H1 (cell line): ENCODE measurements around the gene TMEM120A. TPM values are rescaled to one million over a fixed set of nuclear protein-coding genes. Genes with fewer than 3 reads are reported as not detected.
A peak's percentile ranks its signal among the peaks of the same experiment; 100 is the strongest.

Experiments
- CTCF ChIA-PET: fragments of 300-600 bp; sonication (Branson Sonifier 250); formaldehyde crosslinking; loops from one replicate; lab custom pipeline; 2021; ENCODE audit not compliant: partially characterized antibody; lab: Charles Lee
- POLR2A ChIA-PET: fragments of 300-600 bp; sonication (Branson Sonifier 250); formaldehyde crosslinking; loops from one replicate; lab custom pipeline; 2021; ENCODE audit warnings: inconsistent platforms; ENCODE audit not compliant: partially characterized antibody; lab: Charles Lee
- DNase-seq, 2 experiments: peaks; one replicate each; pipeline versions ENCODE4 v3.0.0 to v3.0.0-alpha.2; 2010 to 2022; ENCODE audit warnings: low spot score in 2 of 2, low read depth in 1 of 2, mixed read lengths in 1 of 2
- FAIRE-seq: peaks from 2 replicates; lab custom pipeline; 2011; peaks lifted over from hg19 to GRCh38; lab: Jason Lieb, UNC
- H2AFZ ChIP-seq: 2 replicates; pipeline ENCODE4 v1.8.1; 2012; ENCODE audit warnings: low read length, inconsistent platforms
- H2AK5ac ChIP-seq: 2 replicates; pipeline ENCODE4 v1.6.1; 2013; ENCODE audit warnings: low read depth, low read length
- H2BK120ac ChIP-seq: replicated peaks from 2 replicates; pipeline ENCODE3; 2013; ENCODE audit warnings: low read depth, low read length, inconsistent platforms
- H2BK12ac ChIP-seq: 2 replicates; pipeline ENCODE4 v1.6.1; 2013; ENCODE audit warnings: low read depth, low read length
- H2BK15ac ChIP-seq: 2 replicates; pipeline ENCODE4 v1.6.1; 2013; ENCODE audit warnings: low read length
- H2BK20ac ChIP-seq: 2 replicates; pipeline ENCODE4 v1.6.1; 2013; ENCODE audit warnings: low read length
- H2BK5ac ChIP-seq: 2 replicates; pipeline ENCODE4 v1.6.1; 2013; ENCODE audit warnings: low read depth, low read length
- H3K14ac ChIP-seq: 2 replicates; pipeline ENCODE4 v1.6.1; 2013; ENCODE audit warnings: inconsistent platforms; ENCODE audit not compliant: insufficient read length
- H3K18ac ChIP-seq: 2 replicates; pipeline ENCODE4 v1.6.1; 2013; ENCODE audit warnings: low read length; ENCODE audit errors: extremely low read depth
- H3K23ac ChIP-seq: 2 replicates; pipeline ENCODE4 v1.6.1; 2013; ENCODE audit warnings: inconsistent platforms; ENCODE audit not compliant: insufficient read length
- H3K23me2 ChIP-seq: 2 replicates; pipeline ENCODE4 v1.6.1; 2013; ENCODE audit warnings: low read depth, low read length
- H3K27ac ChIP-seq: 2 replicates; pipeline ENCODE4 v1.6.1; 2011; ENCODE audit warnings: low read depth, low read length, inconsistent platforms
- H3K27me3 ChIP-seq, 4 experiments: replicated peaks in 1 of 4; 1 replicate in 1 of 4; 2 replicates in 3 of 4; pipeline versions ENCODE4 v1.6.1 to v1.8.1; 2011 to 2013; ENCODE audit warnings: low read length in 3 of 4, mild to moderate bottlenecking in 3 of 4, inconsistent platforms in 2 of 4, mixed read lengths in 2 of 4, moderate library complexity in 1 of 4; ENCODE audit not compliant: control insufficient read depth in 3 of 4, insufficient read depth in 3 of 4; ENCODE audit errors: extremely low read depth in 1 of 4
- H3K36me3 ChIP-seq, 4 experiments: 2 replicates each; pipeline versions ENCODE4 v1.6.1 to v1.8.1; 2011 to 2013; ENCODE audit warnings: mild to moderate bottlenecking in 4 of 4, low read length in 3 of 4, moderate library complexity in 2 of 4, control low read depth in 1 of 4, inconsistent platforms in 1 of 4; ENCODE audit not compliant: insufficient read depth in 4 of 4, control insufficient read depth in 2 of 4
- H3K4ac ChIP-seq: replicated peaks from 2 replicates; pipeline ENCODE3; 2013; ENCODE audit warnings: low read length, low read depth, mixed read lengths, inconsistent platforms; ENCODE audit not compliant: insufficient read length
- H3K4me1 ChIP-seq, 4 experiments: replicated peaks in 1 of 4; 1 replicate in 1 of 4; 2 replicates in 3 of 4; pipeline versions ENCODE4 v1.6.1 to v1.8.1; 2011 to 2013; ENCODE audit warnings: low read length in 3 of 4, inconsistent platforms in 2 of 4, mixed read lengths in 1 of 4; ENCODE audit not compliant: insufficient read depth in 4 of 4, control insufficient read depth in 3 of 4
- H3K4me2 ChIP-seq, 2 experiments: 2 replicates each; pipeline versions ENCODE4 v1.6.1 to v1.8.1; 2011 to 2013; ENCODE audit warnings: low read depth in 2 of 2, low read length in 2 of 2, control low read depth in 1 of 2, inconsistent platforms in 1 of 2, mild to moderate bottlenecking in 1 of 2; ENCODE audit not compliant: insufficient read depth in 1 of 2
- H3K4me3 ChIP-seq, 4 experiments: fragments of 200-600, 300-600 bp in 1 of 4; sonication (generic), shearing (Covaris generic), sonication (Bioruptor Twin) in 1 of 4; 2 replicates each; pipeline versions ENCODE4 v1.5.1 to v1.8.1; 2011 to 2016; ENCODE audit warnings: low read length in 4 of 4, low read depth in 3 of 4, control low read depth in 2 of 4, inconsistent platforms in 2 of 4, mild to moderate bottlenecking in 2 of 4, mixed read lengths in 1 of 4, moderate library complexity in 1 of 4; ENCODE audit not compliant: insufficient read depth in 2 of 4; ENCODE audit errors: extremely low read depth in 1 of 4
- H3K56ac ChIP-seq: replicated peaks from 2 replicates; pipeline ENCODE3; 2013; ENCODE audit warnings: low read depth, mild to moderate bottlenecking, mixed read lengths, low read length, inconsistent platforms; ENCODE audit not compliant: insufficient read length
- H3K79me1 ChIP-seq: 2 replicates; pipeline ENCODE4 v1.6.1; 2013; ENCODE audit warnings: low read depth, low read length, control low read depth
- H3K79me2 ChIP-seq, 2 experiments: 2 replicates each; pipeline versions ENCODE4 v1.6.1 to v1.8.1; 2012 to 2013; ENCODE audit warnings: low read length in 2 of 2, mild to moderate bottlenecking in 2 of 2, inconsistent platforms in 1 of 2; ENCODE audit not compliant: insufficient read depth in 2 of 2, control insufficient read depth in 1 of 2
- H3K9ac ChIP-seq, 4 experiments: replicated peaks in 1 of 4; 1 replicate in 1 of 4; 2 replicates in 3 of 4; pipeline versions ENCODE4 v1.6.1 to v1.8.1; 2011 to 2013; ENCODE audit warnings: low read depth in 3 of 4, low read length in 3 of 4, control low read depth in 2 of 4, mild to moderate bottlenecking in 2 of 4, moderate library complexity in 2 of 4, inconsistent platforms in 1 of 4; ENCODE audit errors: extremely low read depth in 1 of 4
- H3K9me3 ChIP-seq, 2 experiments: 2 replicates each; pipeline versions ENCODE4 v1.6.1 to v1.8.1; 2012 to 2013; ENCODE audit warnings: mild to moderate bottlenecking in 2 of 2, moderate library complexity in 2 of 2, control low read depth in 1 of 2, inconsistent platforms in 1 of 2, low read depth in 1 of 2, low read length in 1 of 2, mixed read lengths in 1 of 2; ENCODE audit not compliant: insufficient read depth in 2 of 2
- H4K20me1 ChIP-seq, 2 experiments: replicated peaks in 1 of 2; 2 replicates each; pipeline versions ENCODE3 to v1.8.1; 2011 to 2013; ENCODE audit warnings: inconsistent platforms in 2 of 2, low read length in 2 of 2, mild to moderate bottlenecking in 1 of 2; ENCODE audit not compliant: insufficient read depth in 2 of 2, control insufficient read depth in 1 of 2
- H4K5ac ChIP-seq: 2 replicates; pipeline ENCODE4 v1.6.1; 2013; ENCODE audit warnings: low read length, low read depth, mixed read lengths, inconsistent platforms; ENCODE audit not compliant: insufficient read length
- H4K8ac ChIP-seq: 2 replicates; pipeline ENCODE4 v1.8.0; 2013; ENCODE audit warnings: mild to moderate bottlenecking, moderate library complexity, low read length, inconsistent platforms; ENCODE audit not compliant: insufficient read depth; ENCODE audit errors: extremely low read depth
- H4K91ac ChIP-seq: replicated peaks from 2 replicates; pipeline ENCODE3; 2013; ENCODE audit warnings: low read length, mixed read lengths, inconsistent platforms; ENCODE audit not compliant: insufficient read length
- ATF2 ChIP-seq: IDR thresholded peaks from 2 replicates; pipeline ENCODE4 v1.6.1; 2012; ENCODE audit warnings: low read length, inconsistent platforms
- BCL11A ChIP-seq, 2 experiments: IDR thresholded peaks; one replicate each; pipeline ENCODE4 v1.6.1; 2011; ENCODE audit warnings: low read depth in 2 of 2, low read length in 2 of 2, mild to moderate bottlenecking in 2 of 2
- CEBPB ChIP-seq: IDR thresholded peaks from 2 replicates; pipeline ENCODE4 v1.6.1; 2012; ENCODE audit warnings: low read depth, low read length
- HDAC6 ChIP-seq: IDR thresholded peaks from one replicate; pipeline ENCODE4 v1.7.1; 2012; ENCODE audit warnings: low read depth, mild to moderate bottlenecking, inconsistent platforms, low read length, moderate library complexity
- KDM5A ChIP-seq: fragments of 200-600 bp; IDR thresholded peaks from 2 replicates; pipeline ENCODE4 v1.7.1; 2012; ENCODE audit warnings: mild to moderate bottlenecking, low read length, inconsistent platforms, mixed read lengths
- RFX5 ChIP-seq: IDR thresholded peaks from 2 replicates; pipeline ENCODE4 v1.6.1; 2011; ENCODE audit warnings: low read depth, low read length, improper control_type of control experiment, borderline replicate concordance
- SIRT6 ChIP-seq: IDR thresholded peaks from one replicate; pipeline ENCODE4 v1.7.1; 2012; ENCODE audit warnings: low read length, inconsistent platforms
- TAF7 ChIP-seq: optimal IDR thresholded peaks from 2 replicates; pipeline ENCODE3; 2011; ENCODE audit warnings: low read depth, mild to moderate bottlenecking, inconsistent platforms, low read length, moderate library complexity, borderline replicate concordance
- TEAD4 ChIP-seq: IDR thresholded peaks from 2 replicates; pipeline ENCODE4 v1.6.1; 2012; ENCODE audit warnings: low read depth, low read length, inconsistent platforms, mixed read lengths
- WGBS, 2 experiments: shearing (Covaris generic) in 1 of 2; methylation state at CpG; one replicate each; pipeline versions ENCODE4 v1.1.6 to v1.1.7; 2013 to 2015; ENCODE audit warnings: low lambda C conversion rate in 2 of 2, mixed read lengths in 2 of 2, inconsistent platforms in 1 of 2, low coverage in 1 of 2, missing lambda C conversion rate in 1 of 2; ENCODE audit not compliant: insufficient replicate concordance in 2 of 2, insufficient coverage in 1 of 2, insufficient read length in 1 of 2; ENCODE audit errors: extremely low coverage in 1 of 2, missing lambda C conversion rate in 1 of 2; 5-methylcytosine and 5-hydroxymethylcytosine counted together
- polyA plus RNA-seq, 7 experiments: library from polyadenylated mRNA; depleted of rRNA in 3 of 7; stranded (reverse) in 5 of 7; unstranded in 2 of 7; fragments of >200 nt in 5 of 7; fragments of 200-250 nt in 2 of 7; gene quantifications; 1 replicate in 5 of 7; 2 replicates in 1 of 7; 4 replicates in 1 of 7; pipeline versions ENCODE4 v1.2.1 to v1.2.3, GENCODE V29; 2011 to 2013; ENCODE audit warnings: missing spikeins in 2 of 7, mixed read lengths in 2 of 7
- total RNA-seq: library from RNA; stranded (reverse); fragmentation: NEBNext Ultra II Directional; extraction: Animal tissue kit (Norgen Biotek cat#: 25700); gene quantifications from 2 replicates; pipeline ENCODE4 v1.2.1, GENCODE V29; 2021
- TF ChIP-seq, protein P1 (sequence below): IDR thresholded peaks from 2 replicates; pipeline ENCODE4 v1.6.1; 2011; ENCODE audit warnings: low read depth, mild to moderate bottlenecking, low read length; ENCODE audit not compliant: insufficient read depth

The TMEM120A gene
- total and polyA plus RNA-seq, 2 of the 8 experiments (the other 6 are each of a cell fraction or from before 2014, with no cell fraction given), result 15.6 to 49.9 TPM

- Histone ChIP-seq H3K4me1 (0 out of 7 replicates have a peak, but pooled peaks cover 0 to 2% (median 0%) of the 10 kb centered on the region in 4 experiments), H3K23ac (no peak overlapping the region), H2BK120ac (no peak overlapping the region), H2BK12ac (no peak overlapping the region), H3K56ac (no peak overlapping the region), H3K27ac (no peak overlapping the region), H3K79me2 (no peaks in the 10 kb centered on the region), H2BK20ac (no peak overlapping the region), H2BK5ac (no peak overlapping the region), H3K9ac (no peak overlapping the region; a peak in 1 of 7 replicates), H4K5ac (no peak overlapping the region), H3K27me3 (no peaks in the 10 kb centered on the region), H3K23me2 (no peaks in the 10 kb centered on the region), H2AK5ac (no peak overlapping the region), H3K14ac (no peak overlapping the region), H4K20me1 (peaks cover 0 to 19% of the 10 kb centered on the region in 2 experiments), H3K79me1 (peaks cover 7% of the 10 kb centered on the region), H3K4me3 (no peak overlapping the region), H4K91ac (no peak overlapping the region), H3K4ac (no peak overlapping the region), H4K8ac (0 out of 2 replicates have a peak overlapping the region, but pooled peaks have one; percentile 40), H3K4me2 (no peak overlapping the region), H2BK15ac (no peak overlapping the region), H3K9me3 (no peaks in the 10 kb centered on the region), H2AFZ (no peak overlapping the region), H3K36me3 (peaks cover 4 to 18% (median 7%) of the 10 kb centered on the region in 4 experiments; a peak in 5 of 8 replicates), H3K18ac (no peak overlapping the region)
- FAIRE-seq (no peak), DNase-seq (no peak)
- TF ChIP-seq TAF7, result no peak
- TF ChIP-seq KDM5A, result no peak
- TF ChIP-seq SIRT6, result no peak
- TF ChIP-seq, protein P1, sequence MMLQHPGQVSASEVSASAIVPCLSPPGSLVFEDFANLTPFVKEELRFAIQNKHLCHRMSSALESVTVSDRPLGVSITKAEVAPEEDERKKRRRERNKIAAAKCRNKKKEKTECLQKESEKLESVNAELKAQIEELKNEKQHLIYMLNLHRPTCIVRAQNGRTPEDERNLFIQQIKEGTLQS, result no peak
- no peak for TF ChIP-seq TEAD4
- TF ChIP-seq RFX5, result no peak
- no peak for TF ChIP-seq ATF2
- no peak for TF ChIP-seq BCL11A (IDR thresholded peaks at IDR 0.05; ENCODE audit: low read depth in 2 of 2, low read length in 2 of 2)
- no peak for TF ChIP-seq CEBPB
- no peak for TF ChIP-seq HDAC6
- CTCF ChIA-PET, result interaction anchor here (0.6 to 4.5 kb wide), 9 partner anchors 9 to 104 kb away, joined by 3 to 17 read pairs (median 4); no protein-coding TSS in a partner anchor
- 93% methylated on average over 30 of the region's 30 CpGs; no CpG with 5 or more reads in 1 of the 2 experiments for WGBS, 2 experiments
- POLR2A ChIA-PET, result interaction anchor here (0.8 to 1.2 kb wide), 2 partner anchors 84 to 97 kb away, joined by 3 read pairs; no protein-coding TSS in a partner anchor
Observed at GRCh38 chr7:75969704-75970498, 24.5 kb downstream of the TMEM120A start.
